Left lung (tissue), 10 donors: ENCODE results near the gene GDA. TPM values are rescaled to one million over a fixed set of nuclear protein-coding genes. Genes with fewer than 3 reads are reported as not detected.

Experiments
- ATAC-seq: fragments of 200-7000 bp; cut with Tn5 transposase; one replicate; pipeline ENCODE4 v1.9.1; 2020; ENCODE audit warnings: moderate library complexity
- DNase-seq, 4 donors: peaks; one replicate each; pipeline ENCODE4 v3.0.0-alpha.2; 2013 to 2020
- H3K27ac ChIP-seq, 2 donors: fragments of 200-600 bp; sonication (generic) in 1 of 2; one replicate each; pipeline versions ENCODE4 v1.5.0 to v1.8.0; 2020 to 2021
- H3K27me3 ChIP-seq, 2 donors: fragments of 200-600 bp; sonication (generic) in 1 of 2; one replicate each; pipeline versions ENCODE4 v1.5.0 to v1.8.0; 2020 to 2021
- H3K36me3 ChIP-seq, 2 donors: fragments of 200-600 bp; sonication (generic) in 1 of 2; one replicate each; pipeline versions ENCODE4 v1.5.0 to v1.8.0; 2020 to 2021
- H3K4me1 ChIP-seq, 2 donors: fragments of 200-600 bp; one replicate each; pipeline ENCODE4 v1.8.0; 2021
- H3K4me3 ChIP-seq, 2 donors: fragments of 200-600 bp; sonication (generic) in 1 of 2; one replicate each; pipeline versions ENCODE4 v1.5.0 to v1.8.0; 2020 to 2021; ENCODE audit warnings: mild to moderate bottlenecking in 1 of 2
- H3K9me3 ChIP-seq, 2 donors: fragments of 200-600 bp; sonication (generic) in 1 of 2; one replicate each; pipeline versions ENCODE4 v1.5.0 to v1.8.0; 2020 to 2021
- CTCF ChIP-seq, 2 donors: fragments of 200-600 bp; sonication (generic) in 1 of 2; IDR thresholded peaks; one replicate each; pipeline versions ENCODE4 v1.5.0 to v1.8.0; 2021; ENCODE audit warnings: antibody characterized with exemption in 2 of 2
- intact Hi-C, 2 donors: fragments of 100-400 bp; cut with DNase I; formaldehyde crosslinking; loops; one replicate each; pipeline versions ENCODE4 v1.11.2 to v1.14.2; 2022
- polyA plus RNA-seq, 6 donors: library from polyadenylated mRNA; unstranded; fragments of 120-200 nt; gene quantifications; one replicate each; pipeline ENCODE4 v1.2.1, GENCODE V29; 2013; ENCODE audit not compliant: insufficient read length in 6 of 6
- total RNA-seq, 2 donors: library from RNA; stranded (reverse); fragmentation: NEBNext Ultra II Directional; extraction: Animal tissue kit (Norgen Biotek cat#: 25700); gene quantifications; one replicate each; pipeline ENCODE4 v1.2.1, GENCODE V29; 2021
- donor health status: DM: no; HTN: yes; CAD: no.
- donor health status: DM: no; HTN: no; CAD: no.

Gene GDA
- total and polyA plus RNA-seq, 8 donors, result 0.08 to 0.31 (median 0.17) TPM; not detected in 1

GRCh38 chr9:72127753-72128152 lies 21.5 kb upstream of the GDA start:
- Histone ChIP-seq H3K27ac (no peak overlapping the region), H3K36me3 (no peaks in the 10 kb centered on the region), H3K27me3 (no peaks in the 10 kb centered on the region), H3K4me1 (no peaks in the 10 kb centered on the region), H3K4me3 (no peak overlapping the region), H3K9me3 (no peaks in the 10 kb centered on the region)
- no peak for TF ChIP-seq CTCF (IDR thresholded peaks at IDR 0.05)
- DNase-seq (no peak), ATAC-seq (no peak)
- intact Hi-C loops, result no loop called here

- intact Hi-C loops, result no loop called here
- ATAC-seq, result no peak
- H3K36me3 ChIP-seq, result no peaks in the 10 kb centered on the region
- H3K27me3 ChIP-seq, result no peaks in the 10 kb centered on the region
- TF ChIP-seq CTCF (IDR thresholded peaks at IDR 0.05), result no peak
- no peak for DNase-seq
- no peak overlapping the region for H3K27ac ChIP-seq
- H3K4me1 ChIP-seq, result no peaks in the 10 kb centered on the region
- H3K4me3 ChIP-seq, result no peak overlapping the region
- no peaks in the 10 kb centered on the region for H3K9me3 ChIP-seq
Observed at GRCh38 chr9:72128526-72128925, 20.7 kb upstream of the GDA start.

DNA sequence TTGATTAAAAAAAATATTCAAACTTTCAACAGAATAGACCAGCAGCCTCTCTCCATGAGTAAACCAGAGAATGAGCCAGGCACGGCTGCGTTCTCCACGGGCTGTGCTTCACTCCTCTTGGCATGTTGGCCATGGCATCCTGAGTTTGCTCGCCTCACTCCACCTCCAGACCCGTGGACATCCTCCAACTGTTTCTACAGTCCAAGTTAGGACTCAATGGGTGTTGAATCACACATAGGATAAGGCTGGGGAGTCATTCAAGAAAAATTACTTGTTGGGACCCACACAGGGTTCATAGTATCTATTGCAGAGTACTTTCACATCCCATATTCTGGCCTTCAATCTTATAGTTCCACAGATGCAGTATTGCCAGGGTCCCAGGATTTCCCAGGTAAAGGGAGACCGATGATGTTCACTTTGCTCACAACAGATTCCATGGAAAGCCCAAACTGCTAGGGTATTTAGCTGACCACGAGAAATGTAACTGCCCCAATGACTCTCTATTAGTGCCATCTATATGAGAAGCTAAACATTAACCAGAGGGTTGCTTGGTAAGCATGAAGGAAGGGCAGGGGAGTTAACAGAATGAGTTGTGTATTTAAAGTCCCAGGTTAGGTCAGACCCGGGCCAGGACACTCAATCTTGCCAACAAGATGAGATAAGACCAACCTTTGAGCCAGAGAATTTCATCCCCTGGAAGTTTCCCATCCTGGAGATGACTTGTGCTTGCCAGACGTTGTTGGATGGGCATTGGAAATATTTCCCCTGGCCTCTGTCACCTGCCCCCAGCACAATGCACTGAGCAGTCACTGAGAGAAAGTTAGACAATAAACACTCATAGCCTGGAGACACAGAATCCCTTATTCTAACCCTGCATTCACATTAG lies 19.7 kb upstream of the GDA start:
- Histone ChIP-seq H3K27me3 (no peaks in the 10 kb centered on the region), H3K27ac (no peak overlapping the region), H3K36me3 (no peaks in the 10 kb centered on the region), H3K4me1 (no peaks in the 10 kb centered on the region), H3K9me3 (no peaks in the 10 kb centered on the region), H3K4me3 (no peak overlapping the region)
- TF ChIP-seq CTCF (IDR thresholded peaks at IDR 0.05), result no peak
- no peak for DNase-seq
- no peak for ATAC-seq
- intact Hi-C loops, result no loop called here

- intact Hi-C loops, result no loop called here
Observed at GRCh38 chr9:72130321-72130720, 18.9 kb upstream of the GDA start.

More at GRCh38 chr9:72130321-72130720, 18.9 kb upstream of the GDA start:
- ATAC-seq, result no peak
- H3K27ac ChIP-seq, result no peak overlapping the region
- H3K4me3 ChIP-seq, result no peak overlapping the region
- no peak for DNase-seq
- no peaks in the 10 kb centered on the region for H3K36me3 ChIP-seq
- TF ChIP-seq CTCF (IDR thresholded peaks at IDR 0.05), result no peak
- no peaks in the 10 kb centered on the region for H3K4me1 ChIP-seq
- no peaks in the 10 kb centered on the region for H3K9me3 ChIP-seq
- H3K27me3 ChIP-seq, result no peaks in the 10 kb centered on the region
